A549 (cell line): ENCODE measurements around the gene PRDM10. TPM values are rescaled to one million over a fixed set of nuclear protein-coding genes. Genes with fewer than 3 reads are reported as not detected.

Experiments
- ATAC-seq, 2 experiments: fragments of 200-7000 bp in 1 of 2; fragments of >200 bp in 1 of 2; cut with Nextera tagmentation in 1 of 2; cut with Tn5 transposase in 1 of 2; 3 replicates each; pipeline versions ENCODE4 v1.8.0 to v1.9.1; 2018 to 2020; ENCODE audit warnings: mild to moderate bottlenecking in 1 of 2, moderate library complexity in 1 of 2
- CTCF ChIA-PET: fragments of 300-600 bp; sonication (Branson Sonifier 250); formaldehyde crosslinking; extraction: SDS; loops from one replicate; lab custom pipeline; 2021; ENCODE audit warnings: antibody characterized with exemption, inconsistent platforms; lab: Yijun Ruan, JAX
- POLR2A ChIA-PET: fragments of 350-600 bp; formaldehyde crosslinking; extraction: SDS; loops from one replicate; lab custom pipeline; 2021; ENCODE audit warnings: antibody characterized with exemption, inconsistent platforms; lab: Yijun Ruan, JAX
- DNase-seq, 2 experiments: peaks; one replicate each; pipeline versions ENCODE4 v3.0.0 to v3.0.0-alpha.2; 2011 to 2016; ENCODE audit warnings: low read depth in 1 of 2, low spot score in 1 of 2
- FAIRE-seq: peaks from 2 replicates; lab custom pipeline; 2011; peaks lifted over from hg19 to GRCh38; lab: Jason Lieb, UNC
- H3K27ac ChIP-seq, 2 experiments: fragments of >200 bp; sonication (Bioruptor Twin); formaldehyde crosslinking; 3 replicates each; pipeline ENCODE4 v1.5.1; 2016 to 2017
- H3K4me1 ChIP-seq: fragments of >200 bp; sonication (Bioruptor Twin); formaldehyde crosslinking; 3 replicates; pipeline ENCODE4 v1.6.1; 2016
- H3K4me2 ChIP-seq: fragments of >200 bp; sonication (Bioruptor Twin); formaldehyde crosslinking; 3 replicates; pipeline ENCODE4 v1.6.1; 2016
- H3K4me3 ChIP-seq: fragments of >200 bp; sonication (Bioruptor Twin); formaldehyde crosslinking; 3 replicates; pipeline ENCODE4 v1.5.1; 2016
- H3K9me3 ChIP-seq: fragments of >200 bp; sonication (Bioruptor Twin); formaldehyde crosslinking; 3 replicates; pipeline ENCODE4 v1.6.1; 2016
- BHLHE40 ChIP-seq: IDR thresholded peaks from 2 replicates; pipeline ENCODE4 v1.6.1; 2012; ENCODE audit warnings: low read depth, low read length, inconsistent platforms
- CBX2 ChIP-seq: fragments of 200-600 bp; sonication (generic); IDR thresholded peaks from 2 replicates; pipeline ENCODE4 v1.6.1; 2016; ENCODE audit warnings: low read depth, mild to moderate bottlenecking, borderline replicate concordance
- CEBPB ChIP-seq, 2 experiments: fragments of >200 bp in 1 of 2; sonication (Bioruptor Twin) in 1 of 2; formaldehyde crosslinking in 1 of 2; IDR thresholded peaks; 2 replicates each; pipeline ENCODE4 v1.6.1; 2012 to 2016
- ELK1 ChIP-seq: fragments of 150-350 bp; IDR thresholded peaks from 2 replicates; pipeline ENCODE4 v1.6.1; 2014; ENCODE audit warnings: low read depth, mild to moderate bottlenecking, low read length
- FOSL2 ChIP-seq, 2 experiments: fragments of 450-650 bp in 1 of 2; fragments of >200 bp in 1 of 2; sonication (Bioruptor Twin) in 1 of 2; formaldehyde crosslinking; IDR thresholded peaks; 2 replicates each; pipeline versions ENCODE4 v1.5.0 to v1.6.1; 2016 to 2020; ENCODE audit warnings: mild to moderate bottlenecking in 1 of 2, moderate library complexity in 1 of 2
- FOXS1 ChIP-seq: fragments of 250-450 bp; sonication (Bioruptor Pico); IDR thresholded peaks from 2 replicates; pipeline ENCODE4 v1.5.0; 2020; ENCODE audit warnings: mild to moderate bottlenecking, moderate library complexity
- GATA3 ChIP-seq: IDR thresholded peaks from 2 replicates; pipeline ENCODE4 v1.6.1; 2012; ENCODE audit warnings: borderline replicate concordance
- HDAC2 ChIP-seq: fragments of 200-600 bp; sonication (generic); IDR thresholded peaks from 2 replicates; pipeline ENCODE4 v1.6.1; 2016
- HEYL ChIP-seq: fragments of 250-450 bp; sonication (Bioruptor Pico); IDR thresholded peaks from 2 replicates; pipeline ENCODE4 v1.8.0; 2021; ENCODE audit warnings: mild to moderate bottlenecking, moderate library complexity
- HOXA7 ChIP-seq: fragments of 250-450 bp; sonication (Bioruptor Pico); IDR thresholded peaks from 2 replicates; pipeline ENCODE4 v1.5.0; 2020; ENCODE audit warnings: mild to moderate bottlenecking, moderate library complexity
- KDM1A ChIP-seq: fragments of 200-600 bp; sonication (generic); IDR thresholded peaks from 2 replicates; pipeline ENCODE4 v1.6.1; 2016; ENCODE audit warnings: low read depth, mild to moderate bottlenecking
- KDM5A ChIP-seq: fragments of 200-600 bp; sonication (generic); IDR thresholded peaks from 2 replicates; pipeline ENCODE4 v1.6.1; 2016; ENCODE audit warnings: antibody characterized with exemption, mild to moderate bottlenecking
- MAX ChIP-seq: IDR thresholded peaks from 2 replicates; pipeline ENCODE4 v1.6.1; 2012
- MAZ ChIP-seq: fragments of 150-350 bp; IDR thresholded peaks from 2 replicates; pipeline ENCODE4 v1.6.1; 2014; ENCODE audit warnings: antibody characterized with exemption, low read depth, low read length, borderline replicate concordance
- MYC ChIP-seq: IDR thresholded peaks from 2 replicates; pipeline ENCODE4 v1.6.1; 2012; ENCODE audit warnings: mild to moderate bottlenecking, inconsistent platforms, low read length, improper control_type of control experiment, borderline replicate concordance
- RAD21 ChIP-seq, 2 experiments: fragments of >200 bp in 1 of 2; sonication (Bioruptor Twin) in 1 of 2; formaldehyde crosslinking in 1 of 2; IDR thresholded peaks in 1 of 2; conservative IDR thresholded peaks in 1 of 2; 2 replicates in 1 of 2; 3 replicates in 1 of 2; pipeline ENCODE4 v1.6.1; 2012 to 2018; ENCODE audit warnings: inconsistent platforms in 1 of 2
- RFX5 ChIP-seq: fragments of 450-650 bp; IDR thresholded peaks from 2 replicates; pipeline ENCODE4 v1.7.1; 2014; ENCODE audit warnings: antibody characterized with exemption, mild to moderate bottlenecking, moderate library complexity
- SMC3 ChIP-seq: fragments of >200 bp; sonication (Bioruptor Twin); formaldehyde crosslinking; IDR thresholded peaks from 3 replicates; pipeline ENCODE4 v1.6.1; 2018; ENCODE audit warnings: inconsistent platforms
- ZC3H11A ChIP-seq: fragments of 450-650 bp; IDR thresholded peaks from 2 replicates; pipeline ENCODE4 v1.6.1; 2014; ENCODE audit warnings: antibody characterized with exemption, mild to moderate bottlenecking
- WGBS: methylation state at CpG from one replicate; pipeline ENCODE4 v1.1.6; 2017; ENCODE audit errors: missing lambda C conversion rate; 5-methylcytosine and 5-hydroxymethylcytosine counted together
- polyA plus RNA-seq, 4 experiments: library from polyadenylated mRNA; depleted of rRNA in 3 of 4; stranded (reverse); fragments of >200 nt; fragmentation: RNase III in 1 of 4; extraction: RNeasy Plus Mini Kit Qiagen cat#74134 plus additional on column Dnase treatment in 1 of 4; gene quantifications; 2 replicates in 3 of 4; 3 replicates in 1 of 4; pipeline ENCODE4 v1.2.3, GENCODE V29; 2011 to 2017
- TF ChIP-seq, protein P1 (sequence below): fragments of 250-450 bp; sonication (Bioruptor Pico); IDR thresholded peaks from 2 replicates; pipeline ENCODE4 v1.5.0; 2020; ENCODE audit warnings: low read depth, mild to moderate bottlenecking, moderate library complexity
- TF ChIP-seq, protein P2 (sequence below): fragments of 450-650 bp; IDR thresholded peaks from 2 replicates; pipeline ENCODE4 v1.6.1; 2014; ENCODE audit warnings: antibody characterized with exemption

Gene PRDM10
- polyA plus RNA-seq, 2 of the 4 experiments (the other 2 are of a cell fraction) = 3.1 to 4.0 TPM

DNA sequence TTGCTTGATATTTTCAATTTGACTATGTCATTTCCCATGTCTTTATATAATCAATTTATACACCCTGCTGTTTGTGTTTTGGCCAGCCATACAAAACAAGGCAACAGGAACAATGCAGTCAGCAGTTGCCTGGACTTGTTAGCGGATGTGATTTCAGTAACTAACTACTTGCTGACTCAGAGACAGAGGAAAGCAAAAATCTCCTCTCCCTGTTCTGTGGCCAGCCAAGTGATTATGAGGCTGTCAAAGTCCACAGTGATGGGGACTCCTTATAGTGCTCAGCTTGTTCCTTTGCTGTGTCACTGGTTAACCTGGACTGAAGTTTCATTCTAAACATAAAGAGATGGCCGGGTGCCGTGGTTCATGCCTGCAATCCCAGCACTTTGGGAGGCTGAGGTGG, 34.4 kb upstream of the PRDM10 start:
- POLR2A ChIA-PET = no interaction called here
- H3K27ac ChIP-seq = no peak overlapping the region
- FAIRE-seq = no peak

GRCh38 chr11:130034236-130034635, 31.6 kb upstream of the PRDM10 start:
- H3K4me2 ChIP-seq = no peak overlapping the region
- ChIA-PET POLR2A (no interaction called here), CTCF (interaction anchor here (1.6 kb wide), 1 partner anchor 21 kb away, joined by 3 read pairs; no protein-coding TSS in a partner anchor)
- FAIRE-seq = no peak
- no peak for DNase-seq
- H3K27ac ChIP-seq = no peak overlapping the region
- peaks cover 5% of the 10 kb centered on the region; the same call in 1 of the 3 replicates for H3K4me1 ChIP-seq
- ATAC-seq = no peak
- H3K4me3 ChIP-seq = no peak overlapping the region
- TF ChIP-seq MAX = no peak
- no peak for TF ChIP-seq CBX2
- TF ChIP-seq HOXA7 (CRISPR knock-in tag) = no peak
- no peak for TF ChIP-seq ELK1
- H3K9me3 ChIP-seq = no peaks in the 10 kb centered on the region

More for the DNA sequence above, 34.4 kb upstream of the PRDM10 start:
- 30% methylated on average over 3 of the region's 3 CpGs for WGBS
- Histone ChIP-seq H3K4me2 (no peak overlapping the region), H3K4me3 (no peak overlapping the region), H3K9me3 (no peaks in the 10 kb centered on the region), H3K4me1 (peaks cover 5% of the 10 kb centered on the region; the same call in 1 of the 3 replicates)
- peak in 1 of 2 experiments; percentile 36; a peak in 2 of 6 replicates for ATAC-seq
- peak in 1 of 2 experiments; percentile 11 for DNase-seq
- CTCF ChIA-PET = no interaction called here
- TF ChIP-seq FOSL2 (IDR thresholded peaks at IDR 0.05) = no peak
- TF ChIP-seq FOSL2 (CRISPR knock-in tag; IDR thresholded peaks at IDR 0.05) = no peak

DNA sequence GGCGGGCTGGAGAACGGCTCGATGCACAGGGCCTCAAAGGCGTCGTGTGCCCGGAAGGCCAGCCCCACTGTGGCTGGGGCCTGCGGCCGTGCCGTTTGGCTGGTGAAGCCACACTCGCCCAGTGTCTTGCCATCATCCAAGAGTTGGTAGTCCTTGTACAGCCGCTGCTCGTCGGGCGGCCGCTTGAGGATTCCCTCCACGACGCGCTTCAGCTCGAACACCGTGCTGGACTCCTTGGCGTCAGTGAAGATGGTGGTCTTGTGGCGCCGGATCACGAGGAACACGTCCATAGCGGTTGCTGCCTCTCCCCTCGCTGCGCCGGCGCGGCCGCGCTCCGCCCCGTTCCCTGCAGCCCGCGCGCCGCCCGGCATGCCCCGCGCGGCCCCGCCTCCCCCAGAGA, 30.3 kb upstream of the PRDM10 start:
- Histone ChIP-seq H3K4me1 (peaks cover 10% of the 10 kb centered on the region; the same call in 1 of the 3 replicates), H3K4me3 (no peak overlapping the region), H3K4me2 (no peak overlapping the region), H3K27ac (no peak overlapping the region), H3K9me3 (no peaks in the 10 kb centered on the region)
- CTCF ChIA-PET = interaction anchor here (0.6 kb wide), 1 partner anchor 52 kb away, joined by 3 read pairs; no protein-coding TSS in a partner anchor
- POLR2A ChIA-PET = no interaction called here
- DNase-seq (no peak), FAIRE-seq (no peak), ATAC-seq (no peak)
- TF ChIP-seq, protein P1, sequence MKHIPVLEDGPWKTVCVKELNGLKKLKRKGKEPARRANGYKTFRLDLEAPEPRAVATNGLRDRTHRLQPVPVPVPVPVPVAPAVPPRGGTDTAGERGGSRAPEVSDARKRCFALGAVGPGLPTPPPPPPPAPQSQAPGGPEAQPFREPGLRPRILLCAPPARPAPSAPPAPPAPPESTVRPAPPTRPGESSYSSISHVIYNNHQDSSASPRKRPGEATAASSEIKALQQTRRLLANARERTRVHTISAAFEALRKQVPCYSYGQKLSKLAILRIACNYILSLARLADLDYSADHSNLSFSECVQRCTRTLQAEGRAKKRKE (CRISPR knock-in tag) = no peak
- TF ChIP-seq HEYL (no peak), SMC3 (no peak), FOXS1 (CRISPR knock-in tag) (no peak), FOSL2 (IDR thresholded peaks at IDR 0.05) (no peak), FOSL2 (CRISPR knock-in tag; IDR thresholded peaks at IDR 0.05) (no peak), ZC3H11A (no peak), KDM5A (no peak), RAD21 (conservative IDR thresholded peaks at IDR 0.05 in 1 of 2, IDR thresholded peaks at IDR 0.05 in 1 of 2) (no peak)
- 92% methylated on average over 27 of the region's 44 CpGs for WGBS

DNA sequence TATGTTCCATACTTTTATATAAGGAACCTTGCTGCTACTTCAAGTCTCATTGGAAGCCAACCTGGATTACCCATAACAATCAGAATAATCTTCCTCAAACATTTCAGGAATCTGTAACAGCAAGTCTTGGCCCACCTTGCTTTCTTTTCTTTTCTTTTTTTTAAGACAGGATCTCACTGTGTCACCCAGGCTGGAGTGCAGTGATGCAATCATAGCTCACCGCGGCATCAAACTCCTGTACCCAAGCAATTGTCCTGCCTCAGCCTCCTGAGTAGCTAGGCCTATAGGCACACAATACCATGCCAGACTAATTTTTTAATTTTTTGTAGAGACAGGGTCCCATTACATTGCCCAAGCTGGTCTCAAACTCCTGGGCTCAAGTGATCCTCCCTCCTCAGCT, 29.3 kb upstream of the PRDM10 start:
- no peak for ATAC-seq

More for the DNA sequence above, 29.3 kb upstream of the PRDM10 start:
- POLR2A ChIA-PET = no interaction called here
- Histone ChIP-seq H3K4me3 (no peak overlapping the region), H3K4me2 (no peak overlapping the region), H3K4me1 (peaks cover 10% of the 10 kb centered on the region; the same call in 1 of the 3 replicates), H3K27ac (no peak overlapping the region)
- FAIRE-seq = no peak
- TF ChIP-seq CEBPB (IDR thresholded peaks at IDR 0.05) = no peak
- TF ChIP-seq HDAC2 = no peak
- TF ChIP-seq GATA3 = no peak
- no peak for TF ChIP-seq MAZ
- TF ChIP-seq KDM1A = no peak
- no peak for TF ChIP-seq BHLHE40
- TF ChIP-seq MYC = no peak
- TF ChIP-seq RFX5 = no peak
- TF ChIP-seq ELK1 = no peak
- TF ChIP-seq, protein P2, sequence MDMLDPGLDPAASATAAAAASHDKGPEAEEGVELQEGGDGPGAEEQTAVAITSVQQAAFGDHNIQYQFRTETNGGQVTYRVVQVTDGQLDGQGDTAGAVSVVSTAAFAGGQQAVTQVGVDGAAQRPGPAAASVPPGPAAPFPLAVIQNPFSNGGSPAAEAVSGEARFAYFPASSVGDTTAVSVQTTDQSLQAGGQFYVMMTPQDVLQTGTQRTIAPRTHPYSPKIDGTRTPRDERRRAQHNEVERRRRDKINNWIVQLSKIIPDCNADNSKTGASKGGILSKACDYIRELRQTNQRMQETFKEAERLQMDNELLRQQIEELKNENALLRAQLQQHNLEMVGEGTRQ = no peak
- no peak for TF ChIP-seq FOSL2 (IDR thresholded peaks at IDR 0.05)
- no peak for TF ChIP-seq FOSL2 (CRISPR knock-in tag; IDR thresholded peaks at IDR 0.05)
- TF ChIP-seq KDM5A = no peak
- TF ChIP-seq, protein P1 (CRISPR knock-in tag) = no peak
- TF ChIP-seq, all 56 proteins: peak for 0
- no peak for DNase-seq
- H3K9me3 ChIP-seq = no peaks in the 10 kb centered on the region
- CTCF ChIA-PET = interaction anchor here (1.3 kb wide), 1 partner anchor 10 kb away, joined by 3 read pairs; no protein-coding TSS in a partner anchor
- 89% methylated on average over 2 of the region's 2 CpGs for WGBS
